Measurements from ENCODE around the gene CADM2.
"Not testable (repeated sequence)": the region's sequence is repeated elsewhere in the genome, so short reads cannot be mapped to it uniquely, and the experiment has no call there.

Gene CADM2

DNA sequence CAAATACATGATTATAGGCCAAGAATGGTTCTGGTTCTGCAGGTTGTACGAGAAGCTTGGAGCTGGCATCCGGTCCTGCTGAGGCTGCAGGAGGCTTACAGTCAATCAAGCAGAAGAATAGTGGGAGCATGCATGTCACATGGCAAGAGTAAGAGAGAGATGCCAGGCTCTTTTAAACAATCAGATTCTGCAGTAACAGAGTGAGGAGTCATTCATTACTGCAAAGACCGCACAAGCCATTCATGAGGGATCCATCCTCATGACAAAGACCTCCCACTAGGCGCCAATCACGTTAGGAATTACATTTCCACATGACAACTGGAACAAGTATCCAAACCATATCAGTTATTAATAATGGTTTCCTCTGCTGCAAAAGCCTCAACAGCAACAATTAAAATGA, 536.8 kb downstream of the CADM2 start:
- no peak for DNase-seq

GRCh38 chr3:85498177-85498576, 539.4 kb downstream of the CADM2 start:
- DNase-seq = no peak

GRCh38 chr3:85502148-85502875, 543.5 kb downstream of the CADM2 start:
- no peak for DNase-seq

DNA sequence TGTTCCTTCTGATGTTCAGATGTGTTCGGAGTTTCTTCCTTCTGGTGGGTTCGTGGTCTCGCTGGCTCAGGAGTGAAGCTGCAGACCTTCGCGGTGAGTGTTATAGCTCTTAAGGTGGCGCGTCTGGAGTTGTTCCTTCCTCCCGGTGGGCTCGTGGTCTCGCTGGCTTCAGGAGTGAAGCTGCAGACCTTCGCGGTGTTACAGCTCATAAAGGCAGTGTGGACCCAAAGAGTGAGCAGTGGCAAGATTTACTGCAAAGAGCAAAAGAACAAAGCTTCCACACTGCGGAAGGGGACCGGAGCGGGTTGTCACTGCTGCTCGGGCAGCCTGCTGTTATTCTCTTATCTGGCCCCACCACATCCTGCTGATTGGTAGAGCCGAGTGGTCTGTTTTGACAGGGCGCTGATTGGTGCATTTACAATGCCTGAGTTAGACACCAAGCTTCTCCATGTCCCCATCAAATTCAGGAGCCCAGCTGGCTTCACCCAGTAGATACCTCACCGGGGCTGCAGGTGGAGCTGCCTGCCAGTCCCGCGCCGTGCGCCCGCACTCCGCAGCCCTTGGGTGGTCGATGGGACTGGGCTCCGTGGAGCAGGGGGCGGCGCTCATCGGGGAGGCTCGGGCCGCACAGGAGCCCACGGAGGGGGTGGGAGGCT, 545.5 kb downstream of the CADM2 start:
- DNase-seq = not testable (repeated sequence)

DNA sequence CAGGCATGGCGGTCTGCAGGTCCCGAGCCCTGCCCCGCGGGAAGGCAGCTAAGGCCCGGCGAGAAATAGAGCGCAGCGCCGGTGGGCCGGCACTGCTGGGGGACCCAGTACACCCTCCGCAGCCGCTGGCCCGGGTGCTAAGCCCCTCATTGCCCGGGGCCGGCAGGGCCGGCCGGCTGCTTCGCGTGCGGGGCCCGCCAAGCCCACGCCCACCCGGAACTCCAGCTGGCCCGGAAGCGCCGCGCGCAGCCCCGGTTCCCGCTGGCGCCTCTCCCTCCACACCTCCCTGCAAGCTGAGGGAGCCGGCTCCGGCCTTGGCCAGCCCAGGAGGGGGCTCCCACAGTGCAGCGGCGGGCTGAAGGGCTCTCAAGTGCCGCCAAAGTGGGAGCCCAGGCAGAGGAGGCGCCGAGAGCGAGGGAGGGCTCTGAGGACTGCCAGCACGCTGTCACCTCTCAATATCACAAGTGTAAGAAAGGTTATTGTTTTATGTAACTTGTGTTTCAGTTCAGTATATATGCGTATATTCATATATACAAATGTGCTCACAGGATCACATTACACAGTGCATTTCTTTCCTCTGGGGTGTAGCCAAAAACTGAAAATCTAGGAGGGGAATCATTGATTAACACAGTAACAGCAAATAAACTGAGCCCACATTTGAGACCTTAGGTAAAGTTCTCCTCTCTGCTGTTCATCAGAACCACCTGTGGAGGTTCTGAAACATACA, 546.2 kb downstream of the CADM2 start:
- DNase-seq = not testable (repeated sequence)

- DNase-seq = not testable (repeated sequence)
These were observed 548.3 kb downstream of the CADM2 start for GRCh38 chr3:85507052-85507451.

GRCh38 chr3:85508659-85509058, 549.9 kb downstream of the CADM2 start:
- no peak for DNase-seq

- no peak for DNase-seq
These were observed 557.4 kb downstream of the CADM2 start for GRCh38 chr3:85516146-85516545.

GRCh38 chr3:85524104-85524503, 565.3 kb downstream of the CADM2 start:
- DNase-seq = no peak

DNA sequence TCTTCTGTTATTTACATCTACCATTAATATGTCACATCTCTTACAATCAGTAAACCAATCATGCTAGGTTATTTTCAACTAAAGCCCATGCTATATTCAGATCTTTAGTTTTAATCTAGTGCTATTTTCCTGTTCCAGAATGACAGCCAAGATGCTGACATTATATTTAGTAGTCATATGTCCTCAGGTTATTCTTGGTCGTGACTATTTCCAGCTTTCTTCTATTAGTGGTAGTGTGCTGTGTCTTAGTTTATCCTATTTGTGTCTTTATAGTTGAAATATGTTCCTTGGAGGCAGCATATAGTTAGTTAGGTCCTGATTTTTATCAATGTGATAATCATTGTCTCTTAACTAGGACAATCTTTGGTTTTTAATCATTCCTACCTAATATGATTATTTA, 566.5 kb downstream of the CADM2 start:
- DNase-seq = no peak

DNA sequence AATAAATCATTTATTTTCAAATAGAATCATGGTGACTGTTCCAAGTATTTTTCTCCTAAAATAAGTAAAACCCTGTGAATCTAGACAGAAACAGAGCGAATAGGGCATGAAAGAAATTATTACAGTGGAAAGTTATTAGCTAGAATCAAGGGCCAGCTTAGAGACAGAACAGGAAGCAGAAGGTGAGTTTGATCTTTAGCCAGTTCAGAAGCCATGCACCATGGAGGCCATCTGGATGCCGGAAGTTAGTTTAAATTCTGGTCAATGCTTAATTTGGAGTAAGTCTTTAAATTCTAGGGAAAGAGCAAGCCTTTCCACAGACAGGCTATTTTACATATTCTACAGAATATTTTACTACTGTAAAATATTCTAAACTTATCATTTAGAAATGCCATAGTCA, 574.8 kb downstream of the CADM2 start:
- DNase-seq = no peak

GRCh38 chr3:85535517-85535916, 576.7 kb downstream of the CADM2 start:
- DNase-seq = peak; percentile 15 to 54

- peak; percentile 28 to 44 for DNase-seq
These were observed 580.4 kb downstream of the CADM2 start for GRCh38 chr3:85539232-85539631.

DNA sequence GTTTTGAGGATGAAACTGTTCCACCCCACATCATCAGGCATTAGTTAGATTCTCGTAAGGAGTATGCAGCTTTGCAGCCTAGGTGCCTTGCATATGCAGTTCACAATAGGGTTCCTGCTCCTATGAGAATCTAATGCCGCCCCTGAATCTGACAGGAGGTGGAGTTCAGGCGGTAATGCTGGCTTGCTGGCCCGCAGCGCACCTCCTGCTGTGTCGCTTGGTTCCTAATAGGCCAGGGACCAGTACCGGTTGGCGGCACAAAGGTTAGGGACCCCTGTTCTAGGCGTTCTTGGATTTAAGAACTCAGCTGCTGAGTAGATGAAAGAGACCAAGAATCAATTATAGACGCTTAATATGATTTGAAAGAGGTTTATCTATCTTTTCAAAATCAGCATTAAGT, 595.4 kb downstream of the CADM2 start:
- no peak for DNase-seq

- DNase-seq = no peak
These were observed 601.4 kb downstream of the CADM2 start for GRCh38 chr3:85560088-85560785.

DNA sequence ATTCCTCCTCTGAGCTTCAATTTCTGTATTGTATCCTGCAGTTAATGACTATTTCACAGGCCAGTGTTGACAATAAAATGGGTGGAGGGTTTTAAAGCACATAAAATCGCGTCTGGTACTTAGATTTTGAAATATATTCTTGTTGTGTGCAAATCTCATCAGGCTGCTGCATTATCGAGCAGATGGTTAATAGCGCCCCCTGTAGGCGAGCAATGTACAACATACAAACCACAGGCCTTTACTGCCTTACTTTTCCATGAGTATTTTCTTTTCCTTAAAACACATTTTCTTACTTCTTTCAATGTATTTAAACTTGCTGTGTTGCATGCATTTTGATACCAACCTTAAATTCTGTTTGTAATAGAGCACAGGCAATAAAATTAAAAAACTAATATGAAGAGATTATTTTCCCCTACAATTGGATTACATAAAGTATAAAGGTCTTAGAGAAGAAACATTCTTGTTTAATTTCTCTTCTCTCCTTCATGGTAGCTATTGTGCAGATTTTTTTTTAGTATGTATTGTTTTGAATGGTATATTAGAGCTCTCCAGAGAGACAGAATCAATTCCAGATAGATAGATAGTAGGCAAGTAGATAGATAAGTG, 608.4 kb downstream of the CADM2 start:
- peak; percentile 58 for DNase-seq

- DNase-seq = peak; percentile 13 to 19
These were observed 612.0 kb downstream of the CADM2 start for GRCh38 chr3:85570819-85571218.

GRCh38 chr3:85571835-85572234, 613.0 kb downstream of the CADM2 start:
- no peak for DNase-seq

DNA sequence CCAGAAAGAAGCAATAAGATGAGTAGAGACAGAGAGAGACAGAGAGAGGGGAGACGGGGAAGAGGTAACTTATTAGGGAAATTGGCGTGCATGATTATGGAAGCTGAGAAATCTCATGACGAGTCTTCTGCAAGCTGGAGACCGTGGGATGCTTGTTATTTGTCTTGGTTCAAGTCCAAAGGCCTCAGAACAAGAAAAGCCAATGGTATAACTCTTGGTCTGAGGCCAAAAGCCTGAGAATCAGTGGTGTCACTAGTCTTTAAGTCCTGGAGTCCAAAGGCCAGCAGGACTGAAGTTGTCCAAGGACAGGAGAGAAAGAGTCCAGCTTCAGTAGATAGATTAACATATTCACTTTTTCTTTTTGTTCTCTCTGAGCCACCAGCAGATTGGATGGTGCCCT, 613.6 kb downstream of the CADM2 start:
- no peak for DNase-seq

- DNase-seq = no peak
These were observed 614.2 kb downstream of the CADM2 start for GRCh38 chr3:85572978-85573377.

DNA sequence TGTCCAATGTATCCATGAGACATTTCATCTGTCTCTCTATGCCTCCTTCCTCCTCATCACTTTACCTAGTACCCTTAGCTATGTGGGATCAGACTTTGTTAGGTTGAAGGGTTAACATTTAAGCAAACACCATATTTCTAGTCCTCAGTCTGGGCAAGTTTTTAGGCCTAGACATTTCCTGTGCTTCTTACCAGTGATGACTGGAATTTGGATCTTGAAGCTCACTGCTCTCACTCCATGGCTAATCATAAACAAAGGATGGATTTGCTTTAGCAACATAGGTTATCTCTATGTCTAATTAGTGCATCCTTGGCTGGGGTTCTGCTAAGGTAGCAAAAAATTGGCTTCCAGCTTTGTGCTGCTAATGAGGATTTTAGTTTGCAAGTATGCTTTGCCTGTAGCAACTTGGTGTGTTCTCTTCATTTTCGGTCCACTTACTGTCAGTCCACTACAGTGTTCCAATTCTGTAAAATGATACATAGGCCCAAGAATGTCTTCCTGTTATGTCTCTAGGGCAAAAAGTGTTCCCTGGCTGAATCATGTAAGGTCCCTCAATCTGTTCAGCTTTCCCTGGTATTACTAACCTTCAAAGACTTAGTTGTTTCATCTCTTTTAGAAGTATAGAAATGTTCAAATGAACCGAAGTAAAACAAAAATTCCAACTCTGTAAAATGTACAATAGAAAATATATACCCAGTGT, 615.4 kb downstream of the CADM2 start:
- DNase-seq = no peak

GRCh38 chr3:85576091-85576690, 617.4 kb downstream of the CADM2 start:
- DNase-seq = peak; percentile 62 to 73

Data from Kasumi-1 (cell line).